ENCODE data around the gene HSPG2. TPM values are rescaled to one million over a fixed set of nuclear protein-coding genes. Genes with fewer than 3 reads are reported as not detected.

Gene HSPG2
- total RNA-seq, 1 experiment from 2014 or later = 171 TPM

DNA sequence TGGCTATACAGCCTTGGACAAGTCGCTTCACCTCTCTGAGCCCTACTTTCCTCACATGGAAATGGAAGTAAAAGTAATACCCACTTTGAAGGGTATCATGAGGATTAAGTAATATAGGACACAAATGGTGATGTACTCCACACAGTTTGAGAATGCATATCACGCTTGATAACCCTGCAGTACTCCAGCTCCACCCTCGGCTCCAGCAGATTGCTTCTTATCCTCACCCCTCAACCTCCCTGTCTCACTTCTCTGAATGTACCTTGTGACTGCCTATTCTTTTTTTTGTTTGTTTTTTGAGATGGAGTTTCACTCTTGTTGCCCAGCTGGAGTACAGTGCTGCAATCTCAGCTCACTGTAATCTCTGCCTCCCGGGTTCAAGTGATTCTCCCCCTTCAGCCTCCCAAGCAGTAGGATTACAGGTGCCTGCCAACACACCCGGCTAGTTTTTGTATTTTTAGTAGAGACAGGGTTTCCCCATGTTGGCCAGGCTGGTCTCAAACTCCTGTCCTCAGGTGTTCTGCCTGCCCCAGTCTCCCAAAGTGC is 69.6 kb downstream of the HSPG2 start:
- Histone ChIP-seq H3K27me3 (ENCODE audit: control insufficient read depth, insufficient read depth, low read length) (no peaks in the 10 kb centered on the region), H3K27ac (ENCODE audit: low read length) (no peak overlapping the region), H3K9me3 (ENCODE audit: control insufficient read depth, insufficient read depth, low read depth, low read length) (no peaks in the 10 kb centered on the region), H3K36me3 (ENCODE audit: control insufficient read depth, insufficient read depth, low read length) (no peaks in the 10 kb centered on the region; the same call in 1 of the 2 replicates), H3K4me3 (ENCODE audit: low read depth in 2 of 2, low read length in 2 of 2) (no peak overlapping the region), H3K4me1 (ENCODE audit: control insufficient read depth, insufficient read depth, low read length) (peaks cover 14% of the 10 kb centered on the region)
- no peak for ATAC-seq
- POLR2A ChIA-PET = interaction anchor here (0.6 kb wide), 1 partner anchor 27 kb away, joined by 4 read pairs; no protein-coding TSS in a partner anchor
- DNase-seq (ENCODE audit: low read depth, low spot score) = no peak
- in situ Hi-C loops (cut with HindIII; ENCODE audit: low pct_unique_long_range_greater_than_20kb, low sequenced_read_pairs) = no loop called here
- CTCF ChIA-PET = no interaction called here
- TF ChIP-seq, protein P1, sequence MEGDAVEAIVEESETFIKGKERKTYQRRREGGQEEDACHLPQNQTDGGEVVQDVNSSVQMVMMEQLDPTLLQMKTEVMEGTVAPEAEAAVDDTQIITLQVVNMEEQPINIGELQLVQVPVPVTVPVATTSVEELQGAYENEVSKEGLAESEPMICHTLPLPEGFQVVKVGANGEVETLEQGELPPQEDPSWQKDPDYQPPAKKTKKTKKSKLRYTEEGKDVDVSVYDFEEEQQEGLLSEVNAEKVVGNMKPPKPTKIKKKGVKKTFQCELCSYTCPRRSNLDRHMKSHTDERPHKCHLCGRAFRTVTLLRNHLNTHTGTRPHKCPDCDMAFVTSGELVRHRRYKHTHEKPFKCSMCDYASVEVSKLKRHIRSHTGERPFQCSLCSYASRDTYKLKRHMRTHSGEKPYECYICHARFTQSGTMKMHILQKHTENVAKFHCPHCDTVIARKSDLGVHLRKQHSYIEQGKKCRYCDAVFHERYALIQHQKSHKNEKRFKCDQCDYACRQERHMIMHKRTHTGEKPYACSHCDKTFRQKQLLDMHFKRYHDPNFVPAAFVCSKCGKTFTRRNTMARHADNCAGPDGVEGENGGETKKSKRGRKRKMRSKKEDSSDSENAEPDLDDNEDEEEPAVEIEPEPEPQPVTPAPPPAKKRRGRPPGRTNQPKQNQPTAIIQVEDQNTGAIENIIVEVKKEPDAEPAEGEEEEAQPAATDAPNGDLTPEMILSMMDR (IDR thresholded peaks at IDR 0.05) = no peak
- TF ChIP-seq, protein P2, sequence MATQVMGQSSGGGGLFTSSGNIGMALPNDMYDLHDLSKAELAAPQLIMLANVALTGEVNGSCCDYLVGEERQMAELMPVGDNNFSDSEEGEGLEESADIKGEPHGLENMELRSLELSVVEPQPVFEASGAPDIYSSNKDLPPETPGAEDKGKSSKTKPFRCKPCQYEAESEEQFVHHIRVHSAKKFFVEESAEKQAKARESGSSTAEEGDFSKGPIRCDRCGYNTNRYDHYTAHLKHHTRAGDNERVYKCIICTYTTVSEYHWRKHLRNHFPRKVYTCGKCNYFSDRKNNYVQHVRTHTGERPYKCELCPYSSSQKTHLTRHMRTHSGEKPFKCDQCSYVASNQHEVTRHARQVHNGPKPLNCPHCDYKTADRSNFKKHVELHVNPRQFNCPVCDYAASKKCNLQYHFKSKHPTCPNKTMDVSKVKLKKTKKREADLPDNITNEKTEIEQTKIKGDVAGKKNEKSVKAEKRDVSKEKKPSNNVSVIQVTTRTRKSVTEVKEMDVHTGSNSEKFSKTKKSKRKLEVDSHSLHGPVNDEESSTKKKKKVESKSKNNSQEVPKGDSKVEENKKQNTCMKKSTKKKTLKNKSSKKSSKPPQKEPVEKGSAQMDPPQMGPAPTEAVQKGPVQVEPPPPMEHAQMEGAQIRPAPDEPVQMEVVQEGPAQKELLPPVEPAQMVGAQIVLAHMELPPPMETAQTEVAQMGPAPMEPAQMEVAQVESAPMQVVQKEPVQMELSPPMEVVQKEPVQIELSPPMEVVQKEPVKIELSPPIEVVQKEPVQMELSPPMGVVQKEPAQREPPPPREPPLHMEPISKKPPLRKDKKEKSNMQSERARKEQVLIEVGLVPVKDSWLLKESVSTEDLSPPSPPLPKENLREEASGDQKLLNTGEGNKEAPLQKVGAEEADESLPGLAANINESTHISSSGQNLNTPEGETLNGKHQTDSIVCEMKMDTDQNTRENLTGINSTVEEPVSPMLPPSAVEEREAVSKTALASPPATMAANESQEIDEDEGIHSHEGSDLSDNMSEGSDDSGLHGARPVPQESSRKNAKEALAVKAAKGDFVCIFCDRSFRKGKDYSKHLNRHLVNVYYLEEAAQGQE (IDR thresholded peaks at IDR 0.05; ENCODE audit: insufficient read depth in 1 of 2, low read depth in 2 of 2, low read length in 1 of 2) = no peak
- TF ChIP-seq TCF7L2 (IDR thresholded peaks at IDR 0.05; ENCODE audit: low read depth, low read length) (no peak), SIN3A (IDR thresholded peaks at IDR 0.05; ENCODE audit: borderline replicate concordance, insufficient read depth, low read depth, low read length) (no peak), POLR2AphosphoS5 (IDR thresholded peaks at IDR 0.05; ENCODE audit: low read depth, low read length) (no peak)
- intact Hi-C loops (cut with micrococcal nuclease; ENCODE audit: unreplicated experiment) = no loop called here
- BruUV-seq (replicated peaks) = no TSS peak

DNA sequence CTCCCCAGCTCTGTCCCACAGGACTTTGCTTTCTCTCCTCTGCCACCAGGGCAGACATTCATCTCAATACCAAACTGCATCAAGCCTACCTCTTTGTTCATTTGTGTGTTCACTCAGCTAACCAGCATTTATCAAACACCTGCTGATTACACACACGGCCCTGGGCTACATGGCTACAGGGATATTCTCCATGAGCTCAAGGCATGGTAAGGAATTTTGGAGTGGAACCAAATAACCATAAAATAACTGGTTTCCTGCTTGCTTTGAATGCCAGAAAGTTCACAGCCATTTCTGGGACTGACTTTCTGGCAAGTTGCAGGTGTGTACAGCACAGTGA is 70.4 kb downstream of the HSPG2 start:
- DNase-seq (ENCODE audit: low read depth, low spot score) = no peak
- no peaks in the 10 kb centered on the region for H3K27me3 ChIP-seq (ENCODE audit: control insufficient read depth, insufficient read depth, low read length)
- H3K4me1 ChIP-seq (ENCODE audit: control insufficient read depth, insufficient read depth, low read length) = peaks cover 14% of the 10 kb centered on the region
- POLR2A ChIA-PET = interaction anchor here (0.5 kb wide), 1 partner anchor 10 kb away, joined by 13 read pairs; no protein-coding TSS in a partner anchor
- peaks cover under 1% of the 10 kb centered on the region; the same call in 1 of the 2 replicates for H3K36me3 ChIP-seq (ENCODE audit: control insufficient read depth, insufficient read depth, low read length)
- H3K4me3 ChIP-seq (ENCODE audit: low read depth in 2 of 2, low read length in 2 of 2) = no peak overlapping the region
- BruUV-seq (replicated peaks) = no TSS peak
- no peak for TF ChIP-seq TCF7L2 (IDR thresholded peaks at IDR 0.05; ENCODE audit: low read depth, low read length)
- TF ChIP-seq, protein P1 (IDR thresholded peaks at IDR 0.05) = no peak
- no peak for TF ChIP-seq POLR2AphosphoS5 (IDR thresholded peaks at IDR 0.05; ENCODE audit: low read depth, low read length)
- no peak for TF ChIP-seq SIN3A (IDR thresholded peaks at IDR 0.05; ENCODE audit: borderline replicate concordance, insufficient read depth, low read depth, low read length)
- TF ChIP-seq, protein P2 (IDR thresholded peaks at IDR 0.05; ENCODE audit: insufficient read depth in 1 of 2, low read depth in 2 of 2, low read length in 1 of 2) = no peak
- in situ Hi-C loops (cut with HindIII; ENCODE audit: low pct_unique_long_range_greater_than_20kb, low sequenced_read_pairs) (no loop called here), intact Hi-C loops (cut with micrococcal nuclease; ENCODE audit: unreplicated experiment) (no loop called here)
- no peak overlapping the region for H3K27ac ChIP-seq (ENCODE audit: low read length)
- CTCF ChIA-PET = no interaction called here
- ATAC-seq = no peak
- no peaks in the 10 kb centered on the region for H3K9me3 ChIP-seq (ENCODE audit: control insufficient read depth, insufficient read depth, low read depth, low read length)

Data from Panc1 (cell line).